Neural cell (in vitro differentiated cells): Measurements from ENCODE around the gene HBA2. TPM values are rescaled to one million over a fixed set of nuclear protein-coding genes. Genes with fewer than 3 reads are reported as not detected.
"Not testable (repeated sequence)": the region's sequence is repeated elsewhere in the genome, so short reads cannot be mapped to it uniquely, and the experiment has no call there.

Experiments used
- H2AFZ ChIP-seq: fragments of 200-600, 300-800 bp; sonication (generic), shearing (Covaris generic); 2 replicates; pipeline ENCODE4 v1.6.0; 2014; ENCODE audit warnings: low read depth, mild to moderate bottlenecking, antibody characterized with exemption, low read length, moderate library complexity
- H3F3A ChIP-seq: fragments of 200-600 bp; shearing (Covaris generic); 2 replicates; pipeline ENCODE4 v1.6.1; 2016; ENCODE audit warnings: mild to moderate bottlenecking, moderate library complexity, mixed read lengths, antibody characterized with exemption, low read length; ENCODE audit not compliant: insufficient read depth, poor library complexity, severe bottlenecking
- H3K27ac ChIP-seq: fragments of 200-600, 300-800 bp; sonication (generic), shearing (Covaris generic); 2 replicates; pipeline ENCODE4 v1.5.1; 2014; ENCODE audit warnings: mild to moderate bottlenecking, low read length, moderate library complexity
- H3K27me3 ChIP-seq: fragments of 300-800, 200-600 bp; sonication (generic), shearing (Covaris generic); 2 replicates; pipeline ENCODE4 v1.6.0; 2014; ENCODE audit warnings: mild to moderate bottlenecking, low read depth, low read length, moderate library complexity; ENCODE audit not compliant: insufficient read depth
- H3K36me3 ChIP-seq: fragments of 300-800, 200-600 bp; sonication (generic), shearing (Covaris generic); 2 replicates; pipeline ENCODE4 v1.5.1; 2014; ENCODE audit warnings: mild to moderate bottlenecking, antibody characterized with exemption, low read length, moderate library complexity; ENCODE audit not compliant: insufficient read depth
- H3K4me2 ChIP-seq: fragments of 300-800, 200-600 bp; sonication (generic), shearing (Covaris generic); 2 replicates; pipeline ENCODE4 v1.6.0; 2014; ENCODE audit warnings: mild to moderate bottlenecking, low read length
- H3K4me3 ChIP-seq: fragments of 300-800, 200-600 bp; sonication (generic), shearing (Covaris generic); 2 replicates; pipeline ENCODE4 v1.5.1; 2014; ENCODE audit warnings: mild to moderate bottlenecking, low read length, moderate library complexity
- H3K79me2 ChIP-seq: fragments of 200-600 bp; shearing (Covaris generic); replicated peaks from 2 replicates; pipeline ENCODE4 v1.6.0; 2014; ENCODE audit warnings: mild to moderate bottlenecking, low read length, moderate library complexity; ENCODE audit not compliant: insufficient read depth
- H3K9ac ChIP-seq: fragments of 300-800, 200-600 bp; sonication (generic), shearing (Covaris generic); 2 replicates; pipeline ENCODE4 v1.6.1; 2016; ENCODE audit warnings: mild to moderate bottlenecking, low read length, mixed read lengths
- H3K9me2 ChIP-seq: fragments of 200-600 bp; shearing (Covaris generic); 2 replicates; pipeline ENCODE4 v1.6.1; 2016; ENCODE audit warnings: mild to moderate bottlenecking, low read length, mixed read lengths; ENCODE audit not compliant: insufficient read depth
- H3K9me3 ChIP-seq: fragments of 200-600, 300-800 bp; sonication (generic), shearing (Covaris generic); 2 replicates; pipeline ENCODE4 v1.6.1; 2016; ENCODE audit warnings: mild to moderate bottlenecking, mixed run types, low read length, moderate library complexity, mixed read lengths
- H4K20me1 ChIP-seq: fragments of 200-600 bp; shearing (Covaris generic); 2 replicates; pipeline ENCODE4 v1.6.1; 2016; ENCODE audit warnings: mild to moderate bottlenecking, mixed run types; ENCODE audit not compliant: insufficient read depth
- CTCF ChIP-seq: fragments of 450-650 bp; IDR thresholded peaks from 2 replicates; pipeline ENCODE4 v1.5.1; 2014; ENCODE audit warnings: antibody characterized with exemption, mild to moderate bottlenecking, moderate library complexity; ENCODE audit not compliant: poor library complexity, severe bottlenecking
- EP300 ChIP-seq: fragments of 450-650 bp; conservative IDR thresholded peaks from 2 replicates; pipeline ENCODE4 v1.6.1; 2014; ENCODE audit warnings: antibody characterized with exemption, mild to moderate bottlenecking, moderate library complexity; ENCODE audit not compliant: poor library complexity, severe bottlenecking
- EZH2 ChIP-seq: fragments of 200-600, 300-800 bp; shearing (Covaris generic), sonication (generic); IDR thresholded peaks from 2 replicates; pipeline ENCODE4 v1.6.1; 2014; ENCODE audit warnings: antibody characterized with exemption, low read length, borderline replicate concordance, mild to moderate bottlenecking; ENCODE audit not compliant: insufficient read depth, poor library complexity, severe bottlenecking
- MXI1 ChIP-seq: fragments of 450-650 bp; conservative IDR thresholded peaks from 2 replicates; pipeline ENCODE4 v1.6.1; 2014; ENCODE audit warnings: antibody characterized with exemption, mild to moderate bottlenecking; ENCODE audit not compliant: poor library complexity, severe bottlenecking
- POLR2AphosphoS5 ChIP-seq: IDR thresholded peaks from 2 replicates; pipeline ENCODE4 v1.6.1; 2012
- RAD21 ChIP-seq: fragments of 450-650 bp; conservative IDR thresholded peaks from 2 replicates; pipeline ENCODE4 v1.6.1; 2014; ENCODE audit warnings: antibody characterized with exemption, mild to moderate bottlenecking, moderate library complexity
- REST ChIP-seq: IDR thresholded peaks from 2 replicates; pipeline ENCODE4 v1.6.1; 2012; ENCODE audit warnings: borderline replicate concordance
- SMC3 ChIP-seq: fragments of 450-650 bp; conservative IDR thresholded peaks from 2 replicates; pipeline ENCODE4 v1.6.1; 2014; ENCODE audit warnings: antibody characterized with exemption, mild to moderate bottlenecking, moderate library complexity; ENCODE audit not compliant: poor library complexity
- TAF1 ChIP-seq: IDR thresholded peaks from 2 replicates; pipeline ENCODE4 v1.6.1; 2012; ENCODE audit warnings: low read depth
- polyA plus RNA-seq: library from polyadenylated mRNA; depleted of rRNA; stranded (reverse); fragments of >200 nt; gene quantifications from 2 replicates; pipeline ENCODE4 v1.2.3, GENCODE V29; 2014

HBA2 gene
- polyA plus RNA-seq, 1 donor from 2014 or later: not detected

- H3K79me2 ChIP-seq, H3K9me2 ChIP-seq, H3K9ac ChIP-seq, H3K4me2 ChIP-seq, H4K20me1 ChIP-seq, H3F3A ChIP-seq, H3K36me3 ChIP-seq, H3K27ac ChIP-seq, H3K9me3 ChIP-seq, H2AFZ ChIP-seq: not testable (repeated sequence)
- Histone ChIP-seq H3K4me3 (peak within 1 kb of the TSS; percentile 41), H3K27me3 (peaks cover 65% of the 10 kb centered on the region)
Measured at GRCh38 chr16:176477-177382, 4.1 kb downstream of the HBA2 start, which contains the start of gene HBA1. Gene HBA1, plus strand, starts transcription at chr16:176680. Its CDS starts 37 bp downstream, at chr16:176717.

DNA sequence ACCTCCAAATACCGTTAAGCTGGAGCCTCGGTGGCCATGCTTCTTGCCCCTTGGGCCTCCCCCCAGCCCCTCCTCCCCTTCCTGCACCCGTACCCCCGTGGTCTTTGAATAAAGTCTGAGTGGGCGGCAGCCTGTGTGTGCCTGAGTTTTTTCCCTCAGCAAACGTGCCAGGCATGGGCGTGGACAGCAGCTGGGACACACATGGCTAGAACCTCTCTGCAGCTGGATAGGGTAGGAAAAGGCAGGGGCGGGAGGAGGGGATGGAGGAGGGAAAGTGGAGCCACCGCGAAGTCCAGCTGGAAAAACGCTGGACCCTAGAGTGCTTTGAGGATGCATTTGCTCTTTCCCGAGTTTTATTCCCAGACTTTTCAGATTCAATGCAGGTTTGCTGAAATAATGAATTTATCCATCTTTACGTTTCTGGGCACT, 4.7 kb downstream of the HBA2 start:
- no peaks in the 10 kb centered on the region for H3K9me2 ChIP-seq
- H3K79me2 ChIP-seq: no peaks in the 10 kb centered on the region
- H3K9ac ChIP-seq: no peak overlapping the region
- no peak overlapping the region for H3K4me3 ChIP-seq
- H3K27me3 ChIP-seq: peaks cover 62% of the 10 kb centered on the region
- no peak overlapping the region for H3K27ac ChIP-seq
- no peaks in the 10 kb centered on the region for H3K36me3 ChIP-seq
- H4K20me1 ChIP-seq: no peaks in the 10 kb centered on the region
- no peaks in the 10 kb centered on the region for H3F3A ChIP-seq
- no peak overlapping the region for H3K4me2 ChIP-seq
- no peak overlapping the region for H2AFZ ChIP-seq
- H3K9me3 ChIP-seq: no peaks in the 10 kb centered on the region
- no peak for TF ChIP-seq EZH2
- TF ChIP-seq EP300: no peak
- no peak for TF ChIP-seq RAD21
- TF ChIP-seq TAF1: no peak
- no peak for TF ChIP-seq MXI1
- no peak for TF ChIP-seq REST

GRCh38 chr16:177981-178667, 5.4 kb downstream of the HBA2 start:
- Histone ChIP-seq H3F3A (no peaks in the 10 kb centered on the region), H3K27ac (no peak overlapping the region), H3K9me3 (no peaks in the 10 kb centered on the region), H3K4me2 (no peak overlapping the region), H3K9me2 (no peaks in the 10 kb centered on the region), H2AFZ (no peak overlapping the region), H3K79me2 (no peaks in the 10 kb centered on the region), H3K27me3 (peaks cover 62% of the 10 kb centered on the region), H3K4me3 (no peak overlapping the region), H4K20me1 (no peaks in the 10 kb centered on the region), H3K36me3 (no peaks in the 10 kb centered on the region), H3K9ac (no peak overlapping the region)
- TF ChIP-seq REST: no peak
- no peak for TF ChIP-seq MXI1
- no peak for TF ChIP-seq CTCF
- no peak for TF ChIP-seq EP300
- no peak for TF ChIP-seq SMC3
- no peak for TF ChIP-seq TAF1
- no peak for TF ChIP-seq POLR2AphosphoS5
- TF ChIP-seq EZH2: no peak
- TF ChIP-seq RAD21: no peak
